T-helper 22 cell (primary cell): ENCODE data around the gene CCDC102B.
"Not testable (repeated sequence)": the region's sequence is repeated elsewhere in the genome, so short reads cannot be mapped to it uniquely, and the experiment has no call there.

Experiments
- DNase-seq: peaks from one replicate; pipeline ENCODE4 v3.0.0-alpha.2; 2020; ENCODE audit warnings: low read depth

The CCDC102B gene

DNA sequence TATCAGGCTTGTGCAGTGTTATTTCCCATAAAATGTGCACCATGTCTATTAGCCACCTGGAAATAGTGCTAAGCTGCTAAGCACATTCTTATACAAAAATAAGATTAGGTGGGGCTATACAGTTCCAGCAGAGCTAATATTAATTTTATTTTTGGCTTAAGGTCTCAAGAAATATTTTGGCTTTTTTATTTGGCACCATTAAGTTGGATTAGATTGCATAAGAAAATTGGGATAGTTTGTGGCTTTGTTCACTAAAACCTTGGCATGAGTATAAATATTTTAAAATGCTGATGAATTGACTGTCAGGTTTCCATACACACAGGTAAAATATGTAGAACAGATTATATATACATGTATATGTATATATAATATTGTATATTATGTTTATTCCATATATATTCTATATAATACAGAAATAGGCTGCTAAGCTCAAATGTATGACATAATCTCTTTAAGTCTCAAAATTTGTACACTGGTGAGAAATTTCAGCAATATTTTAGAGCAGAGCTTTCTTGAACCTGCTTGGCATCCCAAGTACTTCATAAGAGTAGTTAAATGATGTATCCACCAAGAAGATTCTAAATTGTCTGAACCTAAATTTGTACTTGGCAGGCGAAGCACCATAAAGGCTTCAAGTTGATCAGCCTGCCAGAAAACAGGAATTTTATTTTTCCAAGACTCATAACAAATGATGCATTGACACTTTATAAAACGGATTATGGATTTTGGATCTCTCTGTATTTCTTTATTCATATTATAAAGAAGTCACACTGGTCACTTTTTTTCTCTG is 32.6 kb downstream of the CCDC102B start:
- no peak for DNase-seq

DNA sequence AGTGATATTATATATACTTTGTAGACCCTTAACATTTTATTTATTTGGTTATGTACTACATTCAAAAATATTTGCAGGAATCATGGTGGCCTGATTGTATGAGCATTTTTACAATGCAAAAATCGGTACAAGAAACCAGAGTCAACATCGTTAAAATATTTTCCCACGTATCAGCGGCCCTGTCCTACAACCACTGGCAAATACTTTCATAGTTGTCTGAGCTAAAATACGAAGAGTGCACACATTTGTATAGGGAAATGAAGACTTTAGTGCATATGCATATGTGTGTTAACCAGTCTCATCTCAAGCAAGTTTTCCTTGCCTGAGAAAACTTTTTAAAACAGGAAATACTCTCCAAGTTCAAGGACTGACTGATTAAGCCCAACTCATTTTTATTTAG is 35.9 kb downstream of the CCDC102B start:
- DNase-seq: no peak

DNA sequence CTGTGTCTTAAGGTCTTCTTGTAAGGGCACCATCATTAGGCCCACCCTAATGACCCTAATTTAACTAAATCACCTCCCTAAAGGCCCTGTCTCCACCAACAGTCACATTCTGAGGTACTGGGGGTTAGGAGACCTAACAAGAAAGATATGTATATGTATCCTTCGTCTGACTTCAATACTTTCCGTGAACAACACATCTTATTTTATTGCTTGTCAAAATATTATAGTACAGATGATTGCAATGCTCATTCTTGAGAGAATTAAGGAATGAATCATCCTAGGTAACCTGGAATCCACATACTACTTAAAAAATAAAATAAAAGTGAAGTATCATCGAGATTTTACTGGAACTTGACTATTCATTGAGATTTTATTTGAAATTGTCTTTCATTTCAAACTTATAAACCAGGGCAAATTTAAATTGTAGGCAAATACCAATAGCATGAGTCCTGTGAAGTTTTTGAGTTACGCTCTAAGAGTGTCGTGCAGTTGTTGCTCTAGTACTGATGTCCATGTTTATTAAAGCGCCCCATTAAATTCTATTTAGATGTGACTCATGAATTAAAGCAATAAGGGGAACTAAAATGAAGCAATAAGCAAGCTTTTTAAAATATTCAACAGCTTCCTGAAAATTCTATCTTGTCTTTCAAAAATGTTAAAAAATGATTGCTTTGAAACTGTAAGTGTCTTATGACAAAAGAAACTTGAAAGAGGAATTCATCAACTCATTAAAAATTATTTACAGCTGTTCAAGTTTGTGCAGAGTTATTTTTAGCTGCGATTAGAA is 40.0 kb downstream of the CCDC102B start:
- DNase-seq: no peak

DNA sequence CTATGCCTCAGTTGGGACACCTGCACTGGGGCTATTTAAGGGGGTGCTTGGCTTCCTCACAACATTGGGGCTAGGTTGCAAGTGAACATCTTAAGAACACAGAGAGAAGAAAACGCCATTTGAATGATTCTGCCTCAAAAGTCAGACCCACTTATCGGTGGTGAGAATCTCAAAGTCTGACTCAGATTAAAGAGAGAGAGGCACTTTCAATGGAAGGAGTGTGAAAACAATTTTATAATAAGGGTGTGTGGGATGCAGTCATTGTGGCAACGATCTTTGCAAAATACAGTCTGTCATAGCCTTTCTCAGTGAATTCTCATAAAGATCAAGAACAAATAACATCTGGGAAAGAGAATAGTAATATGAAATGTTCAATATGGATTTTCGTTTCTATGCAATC is 41.8 kb downstream of the CCDC102B start:
- DNase-seq: no peak

DNA sequence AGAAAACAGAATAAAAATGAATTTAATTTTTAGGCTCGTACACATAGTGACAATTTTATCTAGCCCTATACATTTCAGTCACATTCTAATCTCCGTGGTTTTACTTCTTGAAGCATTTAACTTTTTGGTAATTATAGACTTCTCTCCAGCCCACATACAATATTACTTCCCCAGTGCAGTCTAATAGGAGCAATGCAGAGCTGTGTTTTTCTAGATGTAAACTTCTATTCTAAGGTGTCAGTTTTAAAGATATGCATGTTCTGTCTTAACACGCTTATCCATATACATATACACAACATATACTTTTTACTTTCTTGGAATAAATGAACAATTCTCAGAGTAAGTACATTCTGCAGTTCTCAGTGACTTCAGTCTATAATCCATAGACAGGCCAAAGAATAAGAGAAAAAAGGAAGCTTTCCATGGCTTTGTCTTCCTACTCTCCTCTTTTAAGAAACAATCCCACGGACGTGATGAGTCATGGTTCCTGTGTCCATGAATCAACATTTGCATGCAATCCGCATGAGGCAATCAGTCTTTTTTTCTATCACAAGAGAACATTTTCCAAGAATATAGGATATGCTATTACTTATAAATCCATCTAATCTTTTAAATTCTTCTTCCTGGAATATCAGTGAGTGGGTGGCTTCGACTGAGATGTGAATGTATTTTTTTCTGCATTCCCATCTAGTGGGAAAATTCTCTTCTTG is 42.8 kb downstream of the CCDC102B start:
- no peak for DNase-seq

DNA sequence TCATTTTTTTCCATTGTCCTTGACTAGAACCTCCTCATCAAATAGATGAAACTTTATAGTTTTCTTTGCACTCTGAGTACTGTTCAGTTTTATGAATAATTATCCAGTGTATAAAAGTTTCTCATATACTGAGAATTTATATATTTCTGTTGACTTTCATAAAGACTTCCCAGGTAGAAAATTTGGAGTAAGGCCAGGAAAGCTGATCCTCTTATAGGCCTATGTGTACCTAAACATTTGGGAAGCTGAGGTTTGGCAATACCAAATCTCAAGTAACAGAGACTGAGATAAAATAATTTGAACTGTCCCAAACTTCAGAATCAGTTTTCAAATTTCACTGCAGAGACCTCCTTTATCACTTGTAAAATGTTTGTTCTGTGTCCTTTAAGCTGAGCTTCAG is 43.4 kb downstream of the CCDC102B start:
- DNase-seq: no peak

DNA sequence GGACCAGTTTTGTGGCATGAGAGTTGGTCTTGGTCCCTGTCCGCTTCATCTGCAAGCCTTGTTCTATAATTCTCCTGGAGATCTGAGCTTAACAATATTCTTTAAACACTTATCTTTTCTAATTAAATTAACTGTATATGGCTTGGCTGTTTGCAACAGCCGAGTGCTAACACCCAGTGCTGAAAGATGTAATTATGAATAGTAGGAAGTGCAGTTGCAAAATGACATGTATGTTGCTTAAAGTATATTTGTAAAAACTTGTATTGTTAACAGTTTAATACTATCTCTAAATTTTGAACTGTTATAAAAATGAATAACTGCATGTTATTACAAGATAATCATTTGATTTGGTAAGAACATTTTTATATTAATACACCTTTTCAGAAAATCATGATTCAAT is 45.1 kb downstream of the CCDC102B start:
- no peak for DNase-seq

DNA sequence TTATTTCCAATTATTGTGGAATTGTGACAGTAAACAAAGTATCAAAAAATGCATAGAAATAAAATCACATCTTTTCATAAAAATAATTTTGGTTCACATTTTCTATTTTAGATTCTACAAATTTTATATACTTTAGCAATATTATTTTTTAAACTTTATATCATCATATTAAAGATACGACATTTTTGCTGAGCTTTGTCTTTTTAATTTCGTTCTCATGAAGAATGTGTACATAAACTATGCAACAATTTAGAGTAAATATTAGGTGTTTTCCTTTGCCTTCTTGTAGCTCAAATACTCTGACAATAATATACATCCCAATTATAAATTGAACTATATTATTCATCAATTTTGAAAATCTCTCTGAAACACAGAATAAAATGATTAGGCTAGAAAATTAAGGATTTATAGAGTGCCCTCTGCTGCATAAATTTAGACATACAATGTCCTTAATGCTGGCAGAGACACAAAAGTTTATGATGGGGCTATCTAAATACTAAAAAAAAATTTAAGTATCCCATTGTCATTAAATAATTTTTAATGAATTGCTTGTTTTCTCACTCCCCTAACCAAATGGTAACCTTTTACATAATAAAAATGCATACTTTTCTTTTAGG is 45.7 kb downstream of the CCDC102B start:
- no peak for DNase-seq

DNA sequence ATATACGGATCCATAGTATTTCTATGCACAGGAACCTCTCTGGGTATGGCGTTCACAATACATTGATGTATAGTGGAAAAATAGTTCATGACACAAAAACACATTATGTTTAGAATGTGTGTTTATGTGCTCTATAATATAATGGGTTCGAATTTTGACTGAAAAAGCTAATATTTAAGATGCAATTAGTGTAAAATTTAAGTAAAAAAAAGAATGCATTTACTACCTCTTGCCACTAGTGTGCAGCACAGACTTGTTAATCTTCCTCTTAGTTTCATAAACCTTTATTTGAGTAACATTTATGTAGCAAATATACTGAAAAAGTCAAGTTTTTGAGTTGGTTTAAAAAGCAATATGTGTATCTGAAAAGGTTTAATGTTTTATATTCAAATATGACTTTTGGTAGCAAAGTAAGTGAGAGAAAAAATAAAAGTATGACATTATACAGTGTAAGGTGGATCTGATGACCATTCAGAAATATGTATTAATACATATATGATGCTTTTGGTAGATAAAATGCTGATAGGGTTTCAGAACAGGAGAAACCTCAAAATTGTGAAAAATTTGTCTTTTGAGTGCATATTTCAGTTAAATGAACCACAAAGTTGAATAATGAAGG is 49.4 kb downstream of the CCDC102B start:
- no peak for DNase-seq

DNA sequence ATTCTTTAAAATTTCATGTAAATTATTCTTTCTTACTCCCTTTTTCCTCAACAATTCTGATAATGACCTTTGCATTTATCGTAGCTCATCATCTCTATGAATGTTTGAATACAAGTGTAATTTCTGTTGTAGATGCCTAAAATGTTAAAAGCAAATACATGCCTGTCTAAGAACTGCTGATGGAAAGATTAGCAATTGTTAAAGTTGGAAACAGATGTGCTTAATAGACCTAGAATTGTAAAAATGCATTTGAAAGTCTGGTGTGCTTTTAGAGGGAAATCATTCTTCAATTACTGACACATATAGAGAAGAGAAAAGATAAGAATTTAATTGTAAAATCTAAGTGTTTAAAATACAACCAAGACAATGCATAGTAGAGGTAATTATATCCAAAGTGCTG is 50.4 kb downstream of the CCDC102B start:
- no peak for DNase-seq

DNA sequence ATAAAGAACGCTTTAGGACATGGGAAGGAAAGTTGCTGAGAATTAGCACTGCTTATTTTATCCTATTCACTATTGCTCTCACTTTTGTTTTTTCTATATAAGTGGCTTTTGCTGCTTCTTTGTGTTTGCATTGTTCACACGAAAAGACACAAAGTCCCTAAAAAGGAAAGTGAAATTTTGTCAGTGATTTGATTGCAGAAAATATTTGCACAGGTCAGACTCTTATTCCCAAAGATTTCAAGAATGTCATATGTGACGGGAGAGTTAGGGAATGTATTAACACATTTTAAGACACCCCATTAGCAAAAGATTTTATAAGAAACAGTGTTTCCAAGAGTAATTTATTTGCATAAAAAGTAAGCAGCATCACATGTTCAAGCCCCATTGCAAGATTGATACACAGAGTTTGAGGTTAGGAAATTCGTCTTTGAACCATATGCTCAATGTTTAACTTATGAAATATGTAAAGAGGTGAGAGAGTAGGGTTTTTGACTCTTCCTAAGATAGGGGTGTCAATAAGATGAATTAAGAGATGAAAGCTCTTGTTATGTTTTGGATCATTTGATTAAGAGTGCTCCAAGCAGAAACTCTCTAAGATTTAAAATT is 57.0 kb downstream of the CCDC102B start:
- no peak for DNase-seq

DNA sequence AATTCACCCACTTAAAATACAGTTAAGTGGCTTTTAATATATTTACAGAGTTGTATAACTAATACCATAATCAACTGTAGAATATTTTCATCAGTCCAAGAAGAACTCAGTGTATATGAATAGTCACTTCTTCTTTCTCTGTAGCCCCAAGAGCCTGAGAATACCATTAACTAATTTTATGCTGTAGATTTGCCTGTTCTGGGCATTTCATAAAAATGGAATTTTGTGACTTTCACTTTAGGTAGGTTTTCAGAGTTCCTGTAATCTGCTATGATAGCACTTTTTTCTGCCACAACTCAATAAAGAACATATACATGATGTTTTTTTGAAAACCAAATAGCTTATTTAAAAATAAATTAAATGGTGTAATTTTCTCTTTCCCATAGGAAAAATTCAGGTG is 57.6 kb downstream of the CCDC102B start:
- DNase-seq: no peak

DNA sequence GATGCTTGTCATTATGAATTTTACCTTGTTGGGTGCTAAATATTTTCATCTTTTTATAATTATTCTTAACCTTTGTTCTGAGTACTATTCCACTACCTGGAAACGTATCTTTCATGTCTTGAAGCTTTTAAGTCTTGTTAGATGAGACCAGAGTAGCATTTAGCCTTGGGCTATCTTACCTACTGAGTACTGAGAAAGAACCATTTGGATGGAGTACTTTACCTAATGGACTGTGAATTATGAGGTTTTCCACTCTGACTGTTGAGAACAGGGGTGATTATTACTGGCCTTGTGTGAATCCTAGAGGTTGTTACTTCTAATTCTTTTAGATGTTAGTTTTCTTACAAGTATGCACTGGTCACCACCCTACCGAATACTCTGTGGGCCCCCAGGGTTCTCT is 63.5 kb downstream of the CCDC102B start:
- DNase-seq: no peak

DNA sequence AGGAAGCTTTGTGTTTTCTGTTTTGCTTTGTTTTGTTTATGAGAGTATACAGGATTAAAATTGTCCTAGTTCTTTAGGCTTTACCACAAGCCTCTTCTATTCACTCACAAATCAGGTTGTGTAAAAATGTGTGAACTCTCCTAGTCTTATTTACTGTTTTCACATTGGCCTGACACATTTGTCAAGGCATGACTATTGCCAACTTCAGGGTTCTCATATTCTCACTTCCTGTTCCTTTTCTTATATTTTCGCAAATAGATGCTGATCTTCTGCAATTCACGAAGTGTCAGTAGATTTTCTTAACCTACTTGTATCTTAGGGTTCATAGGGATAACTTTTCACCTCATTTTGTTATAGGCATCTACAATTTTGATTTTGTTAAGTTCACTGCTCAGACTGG is 67.1 kb downstream of the CCDC102B start:
- no peak for DNase-seq

DNA sequence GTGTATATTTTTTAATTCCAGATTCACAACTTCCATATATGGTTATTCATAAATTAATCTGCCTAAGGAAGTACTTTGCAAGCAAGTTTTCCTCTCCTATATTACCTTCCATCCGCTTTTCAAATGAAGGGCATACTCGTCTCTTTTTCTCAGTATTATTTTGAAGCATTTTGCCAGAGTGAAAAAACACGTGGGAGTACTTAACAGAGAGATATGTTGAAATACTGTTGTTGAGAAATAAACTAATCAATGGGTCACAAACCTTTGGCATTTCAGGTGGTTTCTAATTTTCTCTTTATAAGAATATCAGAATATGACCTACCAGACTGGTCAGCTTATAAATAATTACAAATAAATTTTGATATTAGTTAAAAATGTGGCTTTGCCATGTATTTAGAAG is 67.6 kb downstream of the CCDC102B start:
- no peak for DNase-seq

DNA sequence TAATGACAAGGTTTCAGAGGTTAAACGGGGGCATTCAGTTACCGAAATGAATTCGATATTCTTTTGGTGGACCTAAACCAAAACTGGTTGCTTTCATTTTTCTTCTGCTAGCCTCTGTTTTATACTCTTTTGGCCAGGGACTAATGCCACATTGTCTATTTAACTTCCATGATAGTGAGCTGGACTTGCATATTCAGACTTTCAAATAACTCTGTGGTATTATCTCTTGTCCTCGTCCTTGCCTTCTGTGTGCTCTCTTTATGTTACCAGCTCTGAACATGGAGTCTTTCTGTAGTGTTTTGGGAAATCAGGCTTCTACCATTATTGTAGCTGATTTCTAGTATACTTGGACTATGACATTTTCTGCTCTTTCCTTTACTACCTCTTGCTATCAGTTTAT is 75.1 kb downstream of the CCDC102B start:
- no peak for DNase-seq

DNA sequence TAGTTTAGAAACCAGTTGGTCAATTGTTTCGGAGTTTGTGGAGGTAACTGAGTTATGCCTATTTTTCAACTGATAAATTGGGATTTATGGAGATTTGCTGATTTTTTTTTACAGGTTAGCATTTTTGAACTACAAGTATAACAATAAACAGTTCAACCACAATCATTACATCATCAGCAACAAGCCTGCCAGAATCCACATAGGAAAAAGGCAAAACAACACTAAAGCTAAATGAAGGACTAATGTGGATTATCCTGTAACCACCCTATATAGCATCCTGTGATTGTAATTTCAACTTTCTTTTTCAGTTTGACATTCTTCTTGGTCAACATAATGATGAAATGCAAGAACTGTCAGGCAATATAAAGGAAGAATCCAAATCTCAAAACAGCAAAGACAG is 76.5 kb downstream of the CCDC102B start:
- DNase-seq: no peak

DNA sequence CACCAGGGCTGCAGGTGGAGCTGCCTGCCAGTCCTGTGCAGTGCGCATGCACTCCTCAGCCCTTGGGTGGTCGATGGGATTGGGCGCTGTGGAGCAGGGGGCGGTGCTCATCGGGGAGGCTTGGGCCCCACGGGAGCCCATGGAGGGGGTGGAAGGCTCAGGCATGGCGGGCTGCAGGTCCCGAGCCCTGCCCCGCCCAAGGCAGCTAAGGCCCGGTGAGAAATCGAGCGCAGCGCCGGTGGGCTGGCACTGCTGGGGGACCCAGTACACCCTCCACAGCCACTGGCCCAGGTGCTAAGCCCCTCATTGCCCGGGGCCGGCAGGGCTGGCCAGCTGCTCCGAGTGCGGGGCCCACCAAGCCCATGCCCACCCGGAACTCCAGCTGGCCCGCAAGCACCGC is 82.1 kb downstream of the CCDC102B start:
- DNase-seq: not testable (repeated sequence)

DNA sequence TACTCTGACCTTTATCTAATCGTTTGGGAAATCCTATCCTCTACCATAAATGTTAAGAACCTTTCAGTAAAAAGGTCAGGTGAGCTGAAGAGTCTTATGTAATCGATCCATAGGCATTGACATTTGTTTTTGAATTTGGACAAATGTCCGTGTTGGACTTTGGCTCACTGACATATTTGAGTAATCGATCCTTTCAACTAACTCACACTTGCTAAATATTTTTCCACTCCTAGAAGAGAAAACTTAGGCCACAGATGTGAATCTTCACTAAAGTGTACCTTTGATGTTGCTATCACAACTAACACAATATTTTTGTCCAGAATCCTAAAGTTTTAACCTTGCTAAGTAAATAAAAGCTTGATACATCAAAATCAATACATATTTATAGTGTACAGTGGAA is 89.5 kb downstream of the CCDC102B start:
- no peak for DNase-seq

DNA sequence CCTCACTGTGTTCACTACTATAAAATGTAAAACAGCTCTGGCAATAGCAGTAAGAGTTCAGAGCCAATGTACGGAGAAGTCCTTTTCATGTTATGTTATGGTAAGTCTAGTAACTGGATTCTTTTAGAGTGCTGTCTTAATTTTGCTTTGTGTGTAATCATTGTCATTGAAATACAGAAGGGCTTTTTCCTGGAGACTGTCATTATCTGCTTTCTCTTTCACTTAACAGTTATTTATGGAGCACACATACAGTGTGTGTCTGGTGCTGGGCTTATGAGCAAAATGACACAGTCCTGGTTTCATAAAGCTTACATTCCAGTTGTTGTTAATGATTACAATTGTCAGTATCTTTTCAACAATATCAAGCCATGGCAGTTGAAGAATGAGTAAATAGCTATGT is 95.5 kb downstream of the CCDC102B start:
- DNase-seq: no peak

DNA sequence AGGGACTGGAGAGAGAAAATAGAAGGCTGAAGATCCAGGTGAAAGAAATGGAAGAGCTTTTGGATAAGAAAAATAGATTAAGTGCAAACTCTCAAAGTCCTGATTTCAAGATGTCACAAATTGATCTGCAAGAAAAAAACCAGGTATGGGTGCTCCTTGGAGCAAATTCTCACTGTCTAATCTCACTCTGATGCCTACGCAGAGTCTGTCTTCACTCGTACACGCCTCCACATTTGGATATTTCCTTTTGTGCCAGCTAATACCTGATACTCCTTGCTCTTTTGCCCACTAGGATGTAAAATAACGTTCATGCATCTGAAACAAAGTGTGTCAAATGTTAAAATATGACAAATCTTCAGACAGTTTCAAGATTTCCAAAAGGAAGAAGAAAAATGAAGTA is 99.4 kb downstream of the CCDC102B start:
- no peak for DNase-seq

DNA sequence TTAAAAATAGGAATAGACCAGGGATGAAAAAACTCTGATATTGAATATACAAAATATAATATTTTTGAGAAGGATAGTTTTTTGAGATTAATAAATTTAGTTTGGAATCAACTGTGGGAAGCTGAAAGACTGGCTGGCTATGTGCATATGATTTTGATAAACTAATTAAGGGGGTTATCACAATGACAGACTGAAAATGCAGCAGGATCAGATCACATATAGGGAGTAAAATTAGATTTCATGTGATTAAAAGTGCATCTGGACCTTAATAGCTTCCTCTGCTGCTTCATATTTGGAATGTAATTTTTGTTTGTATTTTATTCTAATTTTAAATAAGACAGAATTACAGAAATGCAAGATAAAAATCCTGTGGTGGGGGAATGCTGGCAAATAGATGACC is 111.7 kb downstream of the CCDC102B start:
- no peak for DNase-seq
